ENCODE results near the gene MOB3B.

Gene MOB3B

DNA sequence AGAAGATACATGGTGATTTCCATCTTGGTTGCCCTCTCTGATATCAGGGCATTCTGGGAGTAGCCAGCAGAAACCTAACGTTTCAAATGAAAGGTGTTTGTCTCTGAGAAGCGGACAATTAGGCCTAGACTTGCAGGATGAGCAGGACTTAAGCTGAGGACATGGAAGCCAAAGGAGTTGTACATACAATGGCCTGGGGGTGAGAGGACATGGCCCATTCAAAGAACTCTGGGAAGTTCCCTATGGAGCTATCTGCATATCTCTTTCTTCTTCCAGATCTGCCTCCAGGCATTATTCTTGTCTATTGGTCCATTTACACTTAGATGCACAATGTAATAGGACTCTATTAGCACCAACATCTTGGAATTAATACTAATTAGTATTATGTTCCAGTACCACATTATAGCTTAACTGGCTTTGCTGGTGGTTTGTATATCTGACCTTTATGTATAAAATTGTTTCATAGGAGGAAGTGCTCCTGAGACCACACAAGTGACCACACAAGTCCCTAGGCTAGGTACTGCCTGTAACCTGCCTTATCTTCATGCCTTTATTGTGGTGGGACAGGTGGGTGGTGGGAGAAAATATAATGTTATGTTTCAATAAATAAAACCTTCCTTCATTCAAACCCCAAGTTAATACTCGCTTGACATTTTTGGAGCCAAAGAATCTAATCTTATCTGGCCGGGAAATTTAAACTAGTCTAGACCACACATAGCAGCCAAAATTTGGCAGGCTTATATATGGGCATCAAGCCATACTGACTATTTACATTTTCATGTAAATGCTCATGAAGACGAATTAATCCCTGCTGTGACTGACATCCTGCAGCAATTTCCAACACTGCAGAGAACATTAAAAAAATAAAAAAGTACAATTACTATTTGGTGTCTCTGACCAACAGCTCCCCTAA is 180.6 kb downstream of the MOB3B start (continued):
- TF ChIP-seq, protein P1, sequence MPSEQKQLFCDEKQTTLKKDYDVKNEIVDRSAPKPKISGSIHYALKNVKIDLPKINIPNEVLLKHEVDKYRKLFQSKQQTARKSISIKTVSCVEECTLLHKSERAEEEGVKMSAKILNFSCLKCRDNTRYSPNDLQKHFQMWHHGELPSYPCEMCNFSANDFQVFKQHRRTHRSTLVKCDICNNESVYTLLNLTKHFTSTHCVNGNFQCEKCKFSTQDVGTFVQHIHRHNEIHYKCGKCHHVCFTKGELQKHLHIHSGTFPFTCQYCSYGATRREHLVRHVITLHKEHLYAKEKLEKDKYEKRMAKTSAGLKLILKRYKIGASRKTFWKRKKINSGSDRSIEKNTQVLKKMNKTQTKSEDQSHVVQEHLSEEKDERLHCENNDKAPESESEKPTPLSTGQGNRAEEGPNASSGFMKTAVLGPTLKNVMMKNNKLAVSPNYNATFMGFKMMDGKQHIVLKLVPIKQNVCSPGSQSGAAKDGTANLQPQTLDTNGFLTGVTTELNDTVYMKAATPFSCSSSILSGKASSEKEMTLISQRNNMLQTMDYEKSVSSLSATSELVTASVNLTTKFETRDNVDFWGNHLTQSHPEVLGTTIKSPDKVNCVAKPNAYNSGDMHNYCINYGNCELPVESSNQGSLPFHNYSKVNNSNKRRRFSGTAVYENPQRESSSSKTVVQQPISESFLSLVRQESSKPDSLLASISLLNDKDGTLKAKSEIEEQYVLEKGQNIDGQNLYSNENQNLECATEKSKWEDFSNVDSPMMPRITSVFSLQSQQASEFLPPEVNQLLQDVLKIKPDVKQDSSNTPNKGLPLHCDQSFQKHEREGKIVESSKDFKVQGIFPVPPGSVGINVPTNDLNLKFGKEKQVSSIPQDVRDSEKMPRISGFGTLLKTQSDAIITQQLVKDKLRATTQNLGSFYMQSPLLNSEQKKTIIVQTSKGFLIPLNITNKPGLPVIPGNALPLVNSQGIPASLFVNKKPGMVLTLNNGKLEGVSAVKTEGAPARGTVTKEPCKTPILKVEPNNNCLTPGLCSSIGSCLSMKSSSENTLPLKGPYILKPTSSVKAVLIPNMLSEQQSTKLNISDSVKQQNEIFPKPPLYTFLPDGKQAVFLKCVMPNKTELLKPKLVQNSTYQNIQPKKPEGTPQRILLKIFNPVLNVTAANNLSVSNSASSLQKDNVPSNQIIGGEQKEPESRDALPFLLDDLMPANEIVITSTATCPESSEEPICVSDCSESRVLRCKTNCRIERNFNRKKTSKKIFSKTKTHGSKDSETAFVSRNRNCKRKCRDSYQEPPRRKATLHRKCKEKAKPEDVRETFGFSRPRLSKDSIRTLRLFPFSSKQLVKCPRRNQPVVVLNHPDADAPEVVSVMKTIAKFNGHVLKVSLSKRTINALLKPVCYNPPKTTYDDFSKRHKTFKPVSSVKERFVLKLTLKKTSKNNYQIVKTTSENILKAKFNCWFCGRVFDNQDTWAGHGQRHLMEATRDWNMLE (tag by site-specific recombination; conservative IDR thresholded peaks at IDR 0.05; ENCODE audit: low read depth): no peak
- TF ChIP-seq, protein P2, sequence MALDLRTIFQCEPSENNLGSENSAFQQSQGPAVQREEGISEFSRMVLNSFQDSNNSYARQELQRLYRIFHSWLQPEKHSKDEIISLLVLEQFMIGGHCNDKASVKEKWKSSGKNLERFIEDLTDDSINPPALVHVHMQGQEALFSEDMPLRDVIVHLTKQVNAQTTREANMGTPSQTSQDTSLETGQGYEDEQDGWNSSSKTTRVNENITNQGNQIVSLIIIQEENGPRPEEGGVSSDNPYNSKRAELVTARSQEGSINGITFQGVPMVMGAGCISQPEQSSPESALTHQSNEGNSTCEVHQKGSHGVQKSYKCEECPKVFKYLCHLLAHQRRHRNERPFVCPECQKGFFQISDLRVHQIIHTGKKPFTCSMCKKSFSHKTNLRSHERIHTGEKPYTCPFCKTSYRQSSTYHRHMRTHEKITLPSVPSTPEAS (tag by site-specific recombination; IDR thresholded peaks at IDR 0.05): no peak

DNA sequence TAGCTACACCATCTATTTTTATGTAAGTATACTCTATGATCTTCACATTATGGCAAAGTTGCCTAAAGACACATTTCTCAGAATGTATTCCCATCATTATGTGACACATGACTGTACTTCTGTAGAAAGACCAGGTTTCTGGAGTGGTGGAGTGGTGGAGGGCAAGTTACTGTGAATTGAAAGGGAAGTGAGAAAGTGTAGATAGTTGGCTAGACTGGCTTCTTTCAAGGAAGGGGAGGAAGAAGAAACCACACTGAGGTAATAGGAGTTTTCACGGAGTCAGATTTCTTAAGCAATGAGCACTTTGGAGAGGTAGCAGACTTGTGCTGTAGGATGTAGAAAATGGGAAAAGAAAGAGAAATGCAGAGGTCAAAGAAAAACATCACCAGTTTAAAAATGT is 181.7 kb downstream of the MOB3B start:
- POLR2A ChIA-PET: no interaction called here
- TF ChIP-seq ZNF426 (tag by site-specific recombination; IDR thresholded peaks at IDR 0.05): no peak
- no peak for TF ChIP-seq ZNF311 (tag by site-specific recombination; IDR thresholded peaks at IDR 0.05; ENCODE audit: borderline replicate concordance)
- CTCF ChIA-PET: interaction anchor here (0.5 to 1.1 kb wide), 2 partner anchors 29 to 72 kb away, joined by 3 to 5 read pairs; no protein-coding TSS in a partner anchor
- H3K4me3 ChIP-seq (ENCODE audit: low read depth, low read length): no peak overlapping the region
- no peaks in the 10 kb centered on the region for H3K9me3 ChIP-seq (ENCODE audit: control insufficient read depth, insufficient read depth, low read depth, low read length)
- peaks cover 9% of the 10 kb centered on the region; the same call in 1 of the 2 replicates for H3K4me1 ChIP-seq (ENCODE audit: control insufficient read depth, insufficient read depth, low read length)
- no peak overlapping the region for H3K27ac ChIP-seq (ENCODE audit: extremely low read depth, low read depth, low read length)
- no peaks in the 10 kb centered on the region for H3K36me3 ChIP-seq (ENCODE audit: control insufficient read depth in 2 of 2, insufficient read depth in 1 of 2, low read length in 2 of 2)

DNA sequence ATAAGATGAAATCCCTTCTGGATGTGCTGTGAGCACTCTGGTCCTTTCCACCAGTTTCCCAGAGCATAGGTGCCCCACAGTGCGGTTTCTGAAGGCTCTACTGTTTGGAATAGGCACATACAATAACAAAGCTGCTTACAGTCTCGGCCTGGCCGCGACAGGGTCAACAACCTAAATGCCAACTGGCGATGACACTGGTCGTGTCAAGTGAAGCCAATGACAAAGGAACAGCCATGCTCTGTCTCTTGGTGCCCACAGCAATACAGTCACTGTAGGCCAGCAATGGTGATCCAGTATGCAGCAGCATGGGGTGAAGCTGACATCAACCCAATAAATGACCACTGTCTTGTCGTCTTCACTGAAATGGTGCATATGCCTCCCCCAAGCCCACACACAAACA is 184.8 kb downstream of the MOB3B start:
- no peak overlapping the region for H3K4me3 ChIP-seq (ENCODE audit: low read depth, low read length)
- H3K9me3 ChIP-seq (ENCODE audit: control insufficient read depth, insufficient read depth, low read depth, low read length): no peaks in the 10 kb centered on the region
- H3K36me3 ChIP-seq (ENCODE audit: control insufficient read depth in 2 of 2, insufficient read depth in 1 of 2, low read length in 2 of 2): no peaks in the 10 kb centered on the region
- ChIA-PET CTCF (interaction anchor here (0.9 to 1.4 kb wide), 2 partner anchors 12 to 203 kb away, joined by 3 to 6 read pairs; no protein-coding TSS in a partner anchor), POLR2A (no interaction called here)
- TF ChIP-seq ZNF138 (tag by site-specific recombination; IDR thresholded peaks at IDR 0.05; ENCODE audit: borderline replicate concordance) (no peak), SETDB1 (IDR thresholded peaks at IDR 0.05; ENCODE audit: insufficient read length, low read length) (no peak), SP3 (tag by site-specific recombination; IDR thresholded peaks at IDR 0.05) (no peak), ZNF555 (tag by site-specific recombination; conservative IDR thresholded peaks at IDR 0.05) (no peak), ZNF571 (tag by site-specific recombination; IDR thresholded peaks at IDR 0.05) (no peak), SALL2 (tag by site-specific recombination; IDR thresholded peaks at IDR 0.05; ENCODE audit: borderline replicate concordance) (no peak), ZNF510 (tag by site-specific recombination; IDR thresholded peaks at IDR 0.05; ENCODE audit: insufficient replicate concordance) (no peak), ZNF341 (tag by site-specific recombination; IDR thresholded peaks at IDR 0.05; ENCODE audit: low read depth) (no peak), ZNF335 (tag by site-specific recombination; conservative IDR thresholded peaks at IDR 0.05) (no peak), GLIS2 (tag by site-specific recombination; IDR thresholded peaks at IDR 0.05) (no peak), KLF8 (tag by site-specific recombination; IDR thresholded peaks at IDR 0.05) (no peak), ZNF248 (tag by site-specific recombination; IDR thresholded peaks at IDR 0.05) (no peak)
- TF ChIP-seq, protein P3, sequence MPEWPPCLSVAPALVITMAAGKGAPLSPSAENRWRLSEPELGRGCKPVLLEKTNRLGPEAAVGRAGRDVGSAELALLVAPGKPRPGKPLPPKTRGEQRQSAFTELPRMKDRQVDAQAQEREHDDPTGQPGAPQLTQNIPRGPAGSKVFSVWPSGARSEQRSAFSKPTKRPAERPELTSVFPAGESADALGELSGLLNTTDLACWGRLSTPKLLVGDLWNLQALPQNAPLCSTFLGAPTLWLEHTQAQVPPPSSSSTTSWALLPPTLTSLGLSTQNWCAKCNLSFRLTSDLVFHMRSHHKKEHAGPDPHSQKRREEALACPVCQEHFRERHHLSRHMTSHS (tag by site-specific recombination; IDR thresholded peaks at IDR 0.05): no peak
- TF ChIP-seq, protein P4, sequence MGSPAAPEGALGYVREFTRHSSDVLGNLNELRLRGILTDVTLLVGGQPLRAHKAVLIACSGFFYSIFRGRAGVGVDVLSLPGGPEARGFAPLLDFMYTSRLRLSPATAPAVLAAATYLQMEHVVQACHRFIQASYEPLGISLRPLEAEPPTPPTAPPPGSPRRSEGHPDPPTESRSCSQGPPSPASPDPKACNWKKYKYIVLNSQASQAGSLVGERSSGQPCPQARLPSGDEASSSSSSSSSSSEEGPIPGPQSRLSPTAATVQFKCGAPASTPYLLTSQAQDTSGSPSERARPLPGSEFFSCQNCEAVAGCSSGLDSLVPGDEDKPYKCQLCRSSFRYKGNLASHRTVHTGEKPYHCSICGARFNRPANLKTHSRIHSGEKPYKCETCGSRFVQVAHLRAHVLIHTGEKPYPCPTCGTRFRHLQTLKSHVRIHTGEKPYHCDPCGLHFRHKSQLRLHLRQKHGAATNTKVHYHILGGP (tag by site-specific recombination; IDR thresholded peaks at IDR 0.05): no peak
- TF ChIP-seq, protein P5, sequence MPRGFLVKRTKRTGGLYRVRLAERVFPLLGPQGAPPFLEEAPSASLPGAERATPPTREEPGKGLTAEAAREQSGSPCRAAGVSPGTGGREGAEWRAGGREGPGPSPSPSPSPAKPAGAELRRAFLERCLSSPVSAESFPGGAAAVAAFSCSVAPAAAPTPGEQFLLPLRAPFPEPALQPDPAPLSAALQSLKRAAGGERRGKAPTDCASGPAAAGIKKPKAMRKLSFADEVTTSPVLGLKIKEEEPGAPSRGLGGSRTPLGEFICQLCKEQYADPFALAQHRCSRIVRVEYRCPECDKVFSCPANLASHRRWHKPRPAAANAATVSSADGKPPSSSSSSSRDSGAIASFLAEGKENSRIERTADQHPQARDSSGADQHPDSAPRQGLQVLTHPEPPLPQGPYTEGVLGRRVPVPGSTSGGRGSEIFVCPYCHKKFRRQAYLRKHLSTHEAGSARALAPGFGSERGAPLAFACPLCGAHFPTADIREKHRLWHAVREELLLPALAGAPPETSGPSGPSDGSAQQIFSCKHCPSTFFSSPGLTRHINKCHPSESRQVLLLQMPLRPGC (tag by site-specific recombination; IDR thresholded peaks at IDR 0.05): no peak
- no peak overlapping the region for H3K27ac ChIP-seq (ENCODE audit: extremely low read depth, low read depth, low read length)
- peaks cover 9% of the 10 kb centered on the region; the same call in 1 of the 2 replicates for H3K4me1 ChIP-seq (ENCODE audit: control insufficient read depth, insufficient read depth, low read length)

All from HEK293 (cell line).